Adipose tissue (tissue), 3 donors: Measurements from ENCODE around the gene C1orf115. TPM values are rescaled to one million over a fixed set of nuclear protein-coding genes. Genes with fewer than 3 reads are reported as not detected.
"Not testable (repeated sequence)": the region's sequence is repeated elsewhere in the genome, so short reads cannot be mapped to it uniquely, and the experiment has no call there.

Experiments used
- H3K27ac ChIP-seq: one replicate; pipeline ENCODE4 v1.5.1; 2013; ENCODE audit warnings: low read depth, low read length
- WGBS, 3 donors: extraction: QIAGEN DNeasy Blood & Tissue Kit; methylation state at CpG; one replicate each; pipeline ENCODE4 v1.1.7; 2013; 5-methylcytosine and 5-hydroxymethylcytosine counted together
- polyA plus RNA-seq, 3 donors: library from polyadenylated mRNA; stranded (reverse); fragments of 200-250 nt; gene quantifications; one replicate each; pipeline ENCODE4 v1.2.3, GENCODE V29; 2013
- donor health status: healthy with polysubstance abuse.
- donor health status: Bipolar disorder and iron deficiency.
- donor health status: healthy.

Gene C1orf115
- polyA plus RNA-seq, 3 donors = 12.3 to 38.3 (median 33.2) TPM

DNA sequence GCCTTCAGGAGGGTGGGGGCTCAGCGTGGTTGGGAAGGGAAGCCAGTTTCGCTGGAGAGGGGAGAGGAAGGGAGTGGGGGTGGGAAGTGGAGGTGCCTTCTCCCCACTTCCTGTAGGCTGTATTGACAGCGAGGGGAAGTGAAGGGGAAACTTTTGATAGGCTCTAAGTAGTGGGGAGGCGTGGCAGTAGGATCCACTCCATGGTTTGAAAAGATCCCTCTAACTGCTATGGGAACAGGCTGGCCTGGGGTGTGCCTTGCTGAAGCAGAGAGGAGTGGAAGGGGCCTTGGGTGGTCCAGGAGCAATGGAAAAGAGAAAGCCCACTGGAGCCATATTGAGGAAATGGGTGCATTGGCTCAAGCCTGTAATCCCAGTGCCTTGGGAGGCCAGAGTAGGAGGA lies 20.2 kb downstream of the C1orf115 start:
- no peak overlapping the region for H3K27ac ChIP-seq
- 44 to 90% (median 54%) methylated on average over 3 to 4 of the region's 4 CpGs for WGBS, 3 donors

DNA sequence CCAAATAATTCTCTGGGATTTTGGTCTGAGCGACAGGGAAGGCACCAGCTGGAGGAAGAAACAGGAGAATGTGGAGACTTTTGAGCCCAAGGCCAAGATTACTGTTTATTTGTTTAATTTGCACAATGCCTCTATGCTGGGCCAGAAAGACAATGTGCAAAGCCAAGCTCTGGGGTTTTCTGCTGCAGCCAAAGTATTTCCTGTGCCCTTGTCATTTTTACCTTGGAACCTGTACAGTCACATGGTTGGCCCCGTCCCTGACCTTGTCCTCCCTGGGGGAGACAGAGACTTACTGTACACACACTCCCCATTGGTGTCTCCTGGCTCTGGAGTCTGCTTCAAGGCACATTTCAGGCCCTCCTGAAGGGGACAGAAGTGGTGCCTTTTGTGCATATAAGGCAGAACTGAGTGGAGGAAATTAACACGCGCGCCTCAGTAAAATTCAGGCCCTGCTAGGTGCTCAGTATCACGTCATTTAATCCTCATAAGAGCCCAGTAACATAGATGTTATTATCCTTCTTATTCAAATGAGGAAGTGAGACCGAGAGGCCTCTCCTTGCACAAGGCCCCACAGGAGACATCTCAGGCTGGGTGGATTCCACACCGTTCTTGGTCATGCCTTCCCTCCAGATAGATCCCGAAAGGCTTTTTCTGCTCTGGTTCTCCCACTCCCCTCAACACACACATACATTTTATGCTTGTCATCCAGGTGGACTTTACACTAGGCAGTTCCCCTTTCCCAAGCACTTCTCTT lies 21.1 kb downstream of the C1orf115 start:
- no peak overlapping the region for H3K27ac ChIP-seq
- 56 to 60% (median 56%) methylated on average over 9 of the region's 9 CpGs for WGBS, 3 donors

DNA sequence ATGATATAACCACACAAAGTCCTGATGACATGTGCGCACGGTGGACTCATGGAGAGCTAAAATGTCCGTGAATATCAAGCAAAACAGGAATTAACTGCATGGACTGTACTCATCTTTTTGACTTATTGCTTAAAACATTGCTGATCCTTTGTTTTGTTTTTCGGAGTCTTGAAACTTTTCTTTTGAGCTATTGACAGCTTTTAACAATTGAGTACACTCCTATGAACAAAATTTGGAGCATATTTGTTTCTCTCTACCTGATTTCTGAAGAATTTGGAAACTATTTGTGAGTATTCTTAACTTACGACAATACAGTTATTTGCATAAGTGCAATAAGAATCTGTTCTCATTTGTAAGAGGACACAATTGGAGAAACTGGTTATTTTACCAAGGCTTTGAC lies 25.8 kb downstream of the C1orf115 start:
- WGBS, 3 donors = 93 to 97% (median 96%) methylated on average over 5 of the region's 5 CpGs
- not testable (repeated sequence) for H3K27ac ChIP-seq

DNA sequence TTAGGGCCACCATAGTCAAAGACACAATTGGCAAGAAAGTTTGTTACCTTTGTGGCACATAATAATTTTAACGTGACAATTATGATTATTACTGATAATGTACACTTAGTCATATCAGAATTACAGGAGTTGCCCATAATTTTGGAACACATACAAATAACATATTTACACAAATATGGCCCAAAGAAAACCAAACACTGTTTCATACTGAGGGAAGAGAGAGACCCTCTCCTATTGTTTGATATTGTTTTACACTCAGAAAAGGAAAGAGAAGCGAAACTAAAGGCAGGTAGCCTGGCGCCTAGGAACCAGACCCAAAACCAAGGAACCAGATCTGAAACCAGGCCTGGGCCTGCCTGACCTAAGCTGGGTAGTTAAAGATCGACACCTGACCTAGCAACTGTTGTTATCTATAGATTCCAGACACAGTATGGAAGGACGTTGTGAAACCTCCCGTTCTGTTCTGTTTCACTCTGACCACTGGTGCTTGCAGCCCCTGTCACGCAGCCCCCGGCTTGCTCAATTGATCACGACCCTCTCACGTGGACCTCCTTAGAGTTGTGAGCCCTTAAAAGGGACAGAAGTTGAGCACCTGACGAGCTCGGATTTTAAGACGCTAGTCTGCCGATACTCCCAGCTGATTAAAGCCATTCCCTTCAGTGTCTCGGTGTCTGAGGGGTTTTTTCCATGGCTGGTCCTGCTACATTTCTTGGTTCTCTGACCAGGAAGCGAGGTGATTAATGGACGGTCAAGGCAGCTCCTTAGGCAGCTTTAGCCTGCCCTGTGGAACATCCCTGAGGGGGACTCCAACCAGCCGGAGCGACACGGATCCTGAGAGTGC lies 27.9 kb downstream of the C1orf115 start:
- no peak overlapping the region for H3K27ac ChIP-seq
- 83 to 88% (median 85%) methylated on average over 20 of the region's 20 CpGs for WGBS, 3 donors

DNA sequence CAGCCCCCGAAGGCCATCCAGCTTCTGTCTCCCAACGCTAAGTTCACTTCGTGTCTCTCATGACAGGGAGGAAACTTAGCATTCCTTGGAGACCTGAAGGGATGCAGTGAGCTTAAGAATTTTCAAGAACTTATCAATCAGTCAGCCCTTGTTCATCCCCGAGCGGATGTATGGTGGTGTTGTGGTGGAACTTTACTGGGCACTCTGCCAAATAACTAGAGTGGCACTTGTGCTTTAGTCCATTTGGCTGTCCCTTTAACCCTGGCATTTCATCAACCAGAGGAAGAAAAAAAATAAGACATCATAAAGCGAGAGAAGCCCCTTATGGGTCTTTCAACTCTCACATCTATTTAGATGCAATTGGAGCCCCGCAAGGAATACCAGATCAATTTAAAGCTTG lies 31.1 kb downstream of the C1orf115 start:
- WGBS, 3 donors = 59 to 64% (median 62%) methylated on average over 7 of the region's 7 CpGs
- not testable (repeated sequence) for H3K27ac ChIP-seq

DNA sequence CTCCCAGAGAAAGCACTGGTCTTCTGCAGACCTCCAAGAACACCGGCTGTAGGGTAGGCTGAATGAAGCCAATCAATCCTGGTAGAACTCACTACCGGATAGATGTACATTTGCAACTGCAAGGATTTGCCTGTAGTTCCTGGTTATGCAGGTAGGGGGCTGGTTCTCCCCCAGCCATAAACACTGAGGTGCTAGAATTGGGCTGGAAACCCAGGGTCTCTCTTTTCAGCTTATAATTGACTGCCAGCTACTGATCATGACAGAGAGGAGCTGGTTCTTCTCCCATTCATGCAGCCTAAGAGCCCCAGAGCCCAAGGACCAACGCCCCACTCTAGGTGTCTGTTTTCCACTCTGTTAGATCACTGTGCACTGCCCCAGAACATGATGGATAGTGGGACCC lies 36.5 kb downstream of the C1orf115 start:
- no peak overlapping the region for H3K27ac ChIP-seq
- 70 to 88% (median 87%) methylated on average over 3 of the region's 3 CpGs for WGBS, 3 donors

DNA sequence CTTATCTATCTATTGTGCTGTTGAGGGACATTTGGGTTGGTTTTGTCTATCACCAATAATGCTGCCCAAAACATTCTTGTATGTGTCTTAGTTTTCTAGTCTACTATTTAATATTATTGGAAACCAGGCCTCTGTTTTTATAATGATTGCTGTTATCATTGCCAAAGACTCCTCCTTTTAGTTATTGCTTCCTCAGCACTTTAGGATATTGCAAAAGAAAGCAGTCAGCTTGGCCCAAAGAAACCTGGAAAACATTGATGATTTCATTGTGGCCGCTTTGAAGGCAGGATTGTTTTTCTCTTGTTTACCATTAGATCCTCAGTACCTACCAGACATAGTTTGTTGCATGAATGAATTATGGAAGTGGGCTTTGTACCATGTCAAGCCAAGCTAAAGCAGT lies 37.4 kb downstream of the C1orf115 start:
- no peak overlapping the region for H3K27ac ChIP-seq
- 76 to 86% (median 77%) methylated on average over 1 of the region's 1 CpG for WGBS, 3 donors

DNA sequence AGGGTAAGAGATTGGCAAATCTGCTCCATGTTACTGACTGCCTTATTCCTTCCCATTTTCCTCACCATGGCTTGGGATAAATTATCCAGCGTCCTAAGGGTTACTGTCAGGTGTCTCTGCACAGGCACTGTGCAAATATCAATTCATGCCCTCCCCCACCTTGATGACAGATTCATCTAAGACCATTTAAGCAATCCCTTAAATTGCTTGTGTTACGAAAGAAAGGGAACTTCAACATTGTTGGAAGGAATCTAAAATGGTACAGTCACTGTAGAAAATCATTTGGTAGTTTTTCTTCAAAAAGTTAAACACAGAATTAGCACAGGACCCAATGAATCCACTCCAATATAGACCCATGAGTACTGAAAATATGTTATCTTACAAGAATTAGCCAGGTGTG lies 40.3 kb downstream of the C1orf115 start:
- no peak overlapping the region for H3K27ac ChIP-seq
- 69 to 86% (median 74%) methylated on average over 2 of the region's 2 CpGs for WGBS, 3 donors

DNA sequence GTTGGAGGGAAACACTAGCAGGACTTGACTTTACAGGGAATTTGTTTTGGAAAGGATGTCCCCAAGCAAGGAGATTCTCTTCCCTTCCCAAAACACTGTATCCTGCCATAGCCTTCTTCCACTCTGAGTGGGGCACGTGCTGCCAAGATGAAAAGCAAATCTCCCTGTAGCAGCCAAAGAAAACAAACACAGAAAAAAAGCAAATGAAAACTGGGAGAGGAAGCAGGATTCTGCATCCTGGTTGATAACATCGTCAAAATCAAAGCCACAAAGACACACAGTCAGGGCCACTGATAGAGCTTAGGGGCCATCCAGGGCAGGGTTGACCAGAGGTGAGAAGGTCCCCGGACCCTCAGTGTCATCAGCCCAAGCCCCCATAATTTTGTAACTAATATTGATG lies 42.0 kb downstream of the C1orf115 start:
- 46 to 56% (median 47%) methylated on average over 3 of the region's 3 CpGs for WGBS, 3 donors

DNA sequence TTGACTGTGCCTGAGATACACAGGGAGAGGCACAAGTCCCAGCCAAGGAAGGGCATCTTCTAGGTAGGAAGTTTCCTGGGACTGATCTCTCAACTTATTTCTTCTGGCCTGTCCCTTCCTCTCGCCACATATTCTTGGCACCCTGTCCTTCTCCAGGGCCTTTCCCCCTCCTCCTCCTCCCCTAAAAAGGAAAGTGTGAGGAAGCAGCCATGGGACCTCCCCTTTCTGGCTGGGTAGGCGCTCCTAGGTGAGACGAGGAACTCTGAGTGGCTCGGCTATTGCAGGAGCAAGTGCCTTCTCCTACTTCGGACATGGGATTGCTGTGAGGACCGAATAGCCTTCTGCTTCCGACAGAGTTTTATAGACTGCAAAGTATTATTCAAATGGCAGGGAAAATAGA lies 42.5 kb downstream of the C1orf115 start:
- WGBS, 3 donors = 55 to 66% (median 57%) methylated on average over 7 of the region's 7 CpGs

More for the DNA sequence above, 42.0 kb downstream of the C1orf115 start:
- no peak overlapping the region for H3K27ac ChIP-seq

DNA sequence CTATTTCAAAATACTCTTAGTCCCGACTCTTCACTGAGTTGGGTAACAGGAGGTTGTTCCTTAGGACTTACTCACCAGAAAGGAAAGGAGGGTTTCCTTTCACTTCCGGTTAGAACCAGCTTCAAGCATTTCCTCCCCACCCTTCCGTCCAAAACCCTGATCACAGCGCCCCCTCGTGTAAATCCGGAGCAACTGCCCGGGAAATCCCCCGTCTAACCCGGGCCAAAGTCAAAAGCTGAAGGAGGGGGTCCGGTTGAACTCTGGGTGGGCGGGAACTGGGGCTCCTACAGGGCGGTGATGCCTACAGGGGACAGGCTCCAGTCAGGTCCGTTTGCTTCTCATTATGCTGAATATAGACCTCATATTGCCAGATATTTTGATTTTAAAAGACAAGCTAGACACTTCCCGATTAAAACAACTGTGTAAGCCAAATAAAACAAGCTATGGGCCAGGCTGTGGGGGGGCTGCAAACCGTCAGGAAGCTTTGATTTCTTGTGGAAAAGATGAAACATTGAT lies 43.0 kb downstream of the C1orf115 start:
- 2 to 3% (median 2%) methylated on average over 15 of the region's 15 CpGs for WGBS, 3 donors
- H3K27ac ChIP-seq = no peak overlapping the region

More for the DNA sequence above, 42.5 kb downstream of the C1orf115 start:
- H3K27ac ChIP-seq = no peak overlapping the region

DNA sequence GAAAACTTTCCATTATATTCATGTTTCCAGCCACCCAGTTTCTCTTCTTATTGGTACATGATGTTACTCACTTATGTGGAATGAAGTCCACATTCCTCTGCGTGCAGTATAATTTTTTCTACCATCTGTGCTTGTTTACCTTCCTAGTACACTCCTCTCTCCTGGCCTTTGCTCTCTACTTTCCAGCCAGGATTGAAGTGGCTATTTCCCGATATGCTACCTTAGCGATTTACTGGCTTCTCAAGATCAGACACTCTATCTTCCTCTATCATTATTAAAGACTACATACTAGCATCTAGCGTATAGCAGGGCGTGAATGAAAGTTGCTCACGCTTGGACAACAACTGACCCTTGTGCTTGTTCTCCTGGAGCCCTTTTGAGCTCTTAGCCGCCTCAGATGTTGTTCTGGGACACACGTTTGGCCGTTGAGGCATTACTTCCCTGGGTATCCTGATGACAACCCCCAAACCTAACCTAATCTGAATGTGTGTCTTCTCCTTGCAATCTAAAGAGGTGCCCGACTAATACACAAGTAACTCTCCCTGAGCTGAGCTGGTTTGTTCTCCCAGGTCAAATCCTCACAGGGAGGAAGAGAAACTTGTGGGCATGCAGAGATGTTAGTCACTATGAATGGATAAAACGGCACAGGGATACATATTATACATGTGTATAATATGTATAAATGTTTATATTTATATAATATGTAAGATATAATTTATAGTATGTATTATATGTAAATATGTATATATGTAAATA lies 44.6 kb downstream of the C1orf115 start:
- WGBS, 3 donors = 57 to 86% (median 82%) methylated on average over 11 of the region's 11 CpGs
- H3K27ac ChIP-seq = no peak overlapping the region

DNA sequence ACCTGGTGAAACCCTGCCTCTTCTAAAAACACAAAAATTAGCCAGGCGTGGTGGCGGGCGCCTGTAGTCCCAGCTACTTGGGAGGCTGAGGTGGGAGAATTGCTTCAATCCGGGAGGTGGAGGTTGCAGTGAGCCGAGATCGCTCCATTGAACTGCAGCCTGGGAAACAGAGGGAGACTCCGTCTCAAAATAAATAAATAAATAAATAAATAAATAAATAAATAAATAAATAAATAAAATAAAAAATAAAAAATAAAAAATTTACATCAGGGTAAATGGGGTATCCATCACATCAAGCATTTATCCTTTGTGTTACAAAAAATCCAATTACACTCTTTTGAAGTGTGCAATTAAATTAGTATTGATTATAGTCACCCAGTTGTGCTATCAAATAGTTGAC lies 46.1 kb downstream of the C1orf115 start:
- WGBS, 3 donors = 95 to 98% (median 98%) methylated on average over 7 of the region's 7 CpGs
- H3K27ac ChIP-seq = not testable (repeated sequence)

DNA sequence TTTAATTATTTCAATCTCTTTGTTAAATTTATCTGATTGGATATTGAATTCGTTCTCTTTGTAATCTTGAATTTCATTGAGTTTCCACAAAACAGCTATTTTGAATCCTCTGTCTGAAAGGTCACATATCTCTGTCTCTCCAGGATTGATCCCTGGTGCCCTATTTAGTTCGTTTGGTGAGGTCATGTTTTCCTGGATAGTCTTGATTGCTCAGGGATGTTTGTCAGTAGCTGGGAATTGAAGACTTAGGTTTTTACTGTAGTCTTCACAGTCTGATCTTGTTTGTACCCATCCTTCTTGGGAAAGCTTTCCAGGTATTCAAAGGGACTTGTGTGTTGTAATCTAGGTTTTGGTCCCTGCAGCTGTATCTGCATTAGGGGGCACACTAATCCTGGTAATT lies 51.2 kb downstream of the C1orf115 start:
- WGBS, 3 donors = 58 to 68% (median 64%) methylated on average over 2 of the region's 2 CpGs
- H3K27ac ChIP-seq = no peak overlapping the region

DNA sequence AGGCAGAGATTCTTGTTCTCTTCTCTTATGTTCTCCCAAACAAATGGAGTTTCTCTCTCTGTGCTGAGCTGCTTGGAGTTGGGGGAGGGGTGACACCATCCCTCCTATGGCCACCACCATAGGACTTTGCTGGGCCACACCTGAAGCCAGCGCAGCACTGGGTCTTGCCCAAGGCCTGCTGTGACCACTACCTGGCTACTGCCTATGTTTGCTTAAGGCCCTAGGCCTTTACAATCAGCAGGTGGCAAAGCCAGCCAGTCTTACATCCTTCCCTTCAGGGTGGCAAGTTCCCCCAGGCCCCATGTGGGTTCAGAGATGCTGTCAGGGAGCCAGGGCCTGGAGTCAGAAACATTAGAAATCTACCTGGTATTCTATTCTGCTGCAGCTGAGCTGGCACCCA lies 51.7 kb downstream of the C1orf115 start:
- no peak overlapping the region for H3K27ac ChIP-seq
- WGBS, 3 donors = 73 to 100% (median 97%) methylated on average over 1 of the region's 1 CpG

DNA sequence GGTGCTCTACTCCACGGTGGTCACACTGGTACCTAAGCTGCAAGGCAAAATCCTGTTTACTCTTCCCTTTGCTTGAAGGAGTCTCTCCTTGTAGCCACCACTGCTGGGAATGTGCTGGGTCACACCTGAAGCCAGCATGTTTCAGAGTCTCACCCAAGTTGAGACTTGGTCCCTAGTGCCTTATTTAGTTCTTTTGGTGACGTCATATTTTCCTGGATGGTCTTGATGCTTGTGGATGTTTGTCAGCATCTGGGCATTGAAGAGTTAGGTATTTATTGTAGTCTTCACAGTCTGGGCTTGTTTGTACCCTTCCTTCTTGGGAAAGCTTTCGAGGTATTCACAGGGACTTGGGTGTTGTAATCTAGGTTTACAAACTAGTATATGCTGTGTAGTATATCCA lies 52.4 kb downstream of the C1orf115 start:
- H3K27ac ChIP-seq = no peak overlapping the region
- WGBS, 3 donors = 84 to 88% (median 85%) methylated on average over 3 of the region's 3 CpGs

DNA sequence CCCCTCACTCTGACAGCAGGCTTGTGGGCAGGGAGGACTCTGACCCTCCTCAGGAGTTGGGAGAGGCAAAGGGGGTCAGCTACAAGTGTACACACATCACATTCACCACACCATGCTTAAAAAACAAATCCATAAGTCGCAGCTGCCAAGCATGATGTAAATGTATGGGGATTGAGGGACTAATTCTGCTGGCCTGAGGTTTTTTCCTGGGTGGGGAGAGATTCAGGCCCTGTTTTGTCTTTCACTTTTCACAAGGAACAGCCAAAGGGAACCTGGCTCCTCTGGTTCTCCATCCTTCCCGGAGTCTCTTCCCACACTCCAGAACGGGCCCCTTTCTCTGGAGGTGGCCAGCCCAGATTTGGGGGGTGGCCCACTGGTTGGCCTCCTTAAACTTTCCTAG lies 56.7 kb downstream of the C1orf115 start:
- no peak overlapping the region for H3K27ac ChIP-seq
- 89 to 94% (median 93%) methylated on average over 3 of the region's 3 CpGs for WGBS, 3 donors

DNA sequence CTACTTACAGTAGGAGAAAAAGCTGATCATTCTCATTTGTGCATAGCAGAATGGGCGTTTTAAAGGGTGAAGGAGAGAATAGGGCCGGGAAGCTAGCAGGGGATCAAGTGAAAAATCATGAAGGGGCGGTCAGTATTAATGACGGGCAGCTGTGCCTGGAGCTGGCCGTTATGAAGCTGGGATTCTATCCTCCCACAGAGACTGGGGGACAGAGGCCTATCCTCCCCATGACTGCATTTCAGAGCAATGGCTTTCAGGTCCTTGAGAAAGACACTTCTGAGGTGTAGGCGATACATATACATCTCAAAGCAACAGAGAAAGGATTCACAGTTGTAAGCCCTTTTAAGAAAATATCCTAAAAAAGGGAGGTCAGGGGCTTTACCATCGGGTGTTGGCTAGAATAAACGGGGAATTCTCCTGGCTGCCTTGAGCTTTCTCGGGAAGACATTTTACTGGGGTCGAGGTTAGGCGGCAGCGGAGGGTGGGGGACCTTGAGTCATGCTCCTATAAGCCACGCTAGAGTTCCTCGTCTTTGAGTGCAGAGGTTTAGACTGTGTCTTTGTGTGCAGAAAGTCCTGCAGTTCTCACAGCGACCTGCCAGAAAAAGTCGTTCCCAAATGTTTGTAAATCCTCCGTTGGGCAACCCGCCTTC lies 57.4 kb downstream of the C1orf115 start:
- WGBS, 3 donors = 12 to 29% (median 25%) methylated on average over 18 of the region's 18 CpGs
- no peak overlapping the region for H3K27ac ChIP-seq
